Measurements from ENCODE around the gene HAAO.

DNA sequence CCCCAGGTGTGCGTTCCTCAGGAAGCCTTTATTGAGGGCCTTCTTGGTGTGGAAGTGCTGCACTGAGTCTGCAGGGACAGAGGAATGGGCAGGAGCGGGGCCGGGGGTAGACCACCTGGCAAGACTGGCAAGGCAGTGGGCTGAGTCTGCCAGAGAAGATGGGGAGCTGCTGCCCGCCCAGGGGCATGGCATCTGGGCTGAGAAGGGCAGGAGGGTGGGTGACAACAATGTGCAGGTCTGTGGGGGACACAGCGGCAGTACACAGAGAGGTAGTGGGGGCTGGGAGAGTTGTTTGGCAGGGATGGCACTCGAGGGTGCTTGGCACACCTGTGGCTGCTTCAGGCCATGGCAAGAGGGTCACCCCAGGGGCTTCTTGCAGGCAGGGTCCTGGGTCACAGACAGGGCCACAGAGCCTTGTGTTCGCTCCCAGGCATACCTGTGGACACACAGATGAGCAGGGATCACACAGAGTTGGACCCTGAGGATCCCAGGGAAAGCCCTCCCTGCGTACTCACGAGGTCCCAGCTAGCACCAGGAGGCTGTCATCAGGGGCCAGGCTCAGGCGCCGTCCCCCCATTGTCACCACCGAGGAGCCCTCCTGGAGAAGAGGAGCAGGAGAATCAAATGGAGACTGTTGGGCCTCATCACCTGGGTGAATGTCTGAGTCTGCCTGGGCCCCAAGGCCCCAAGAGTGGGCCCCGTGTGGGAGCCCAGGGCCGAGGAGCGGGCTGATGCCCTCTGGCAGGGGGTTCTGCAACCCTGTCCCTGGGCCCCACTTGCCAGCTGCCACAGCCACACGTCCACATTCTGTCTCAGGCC lies 25.1 kb downstream of the HAAO start:
- TF ChIP-seq, protein P1, sequence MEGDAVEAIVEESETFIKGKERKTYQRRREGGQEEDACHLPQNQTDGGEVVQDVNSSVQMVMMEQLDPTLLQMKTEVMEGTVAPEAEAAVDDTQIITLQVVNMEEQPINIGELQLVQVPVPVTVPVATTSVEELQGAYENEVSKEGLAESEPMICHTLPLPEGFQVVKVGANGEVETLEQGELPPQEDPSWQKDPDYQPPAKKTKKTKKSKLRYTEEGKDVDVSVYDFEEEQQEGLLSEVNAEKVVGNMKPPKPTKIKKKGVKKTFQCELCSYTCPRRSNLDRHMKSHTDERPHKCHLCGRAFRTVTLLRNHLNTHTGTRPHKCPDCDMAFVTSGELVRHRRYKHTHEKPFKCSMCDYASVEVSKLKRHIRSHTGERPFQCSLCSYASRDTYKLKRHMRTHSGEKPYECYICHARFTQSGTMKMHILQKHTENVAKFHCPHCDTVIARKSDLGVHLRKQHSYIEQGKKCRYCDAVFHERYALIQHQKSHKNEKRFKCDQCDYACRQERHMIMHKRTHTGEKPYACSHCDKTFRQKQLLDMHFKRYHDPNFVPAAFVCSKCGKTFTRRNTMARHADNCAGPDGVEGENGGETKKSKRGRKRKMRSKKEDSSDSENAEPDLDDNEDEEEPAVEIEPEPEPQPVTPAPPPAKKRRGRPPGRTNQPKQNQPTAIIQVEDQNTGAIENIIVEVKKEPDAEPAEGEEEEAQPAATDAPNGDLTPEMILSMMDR (IDR thresholded peaks at IDR 0.05) = no peak
- TF ChIP-seq EP300 (IDR thresholded peaks at IDR 0.05) (no peak), POLR2AphosphoS5 (IDR thresholded peaks at IDR 0.05) (no peak), POLR2A (IDR thresholded peaks at IDR 0.05) (no peak)
